ENCODE measurements around the gene DOHH. TPM values are rescaled to one million over a fixed set of nuclear protein-coding genes. Genes with fewer than 3 reads are reported as not detected.
"Not testable (repeated sequence)": the region's sequence is repeated elsewhere in the genome, so short reads cannot be mapped to it uniquely, and the experiment has no call there.

DOHH gene
- total and polyA plus RNA-seq, 2 experiments from 2014 or later = 19.0 to 34.7 TPM

GRCh38 chr19:3453840-3454239 is 46.6 kb downstream of the DOHH start:
- no peak overlapping the region for H3K4me3 ChIP-seq
- H3K9me2 ChIP-seq (ENCODE audit: insufficient read depth) = no peaks in the 10 kb centered on the region
- no peak overlapping the region for H3K4me2 ChIP-seq
- no peaks in the 10 kb centered on the region; the same call in 1 of the 2 replicates for H4K20me1 ChIP-seq (replicated peaks; ENCODE audit: insufficient read depth)
- peaks cover 15% of the 10 kb centered on the region; the same call in 1 of the 2 replicates for H3K4me1 ChIP-seq (ENCODE audit: insufficient read depth)
- Mint-ChIP-seq H3K36me3 (ENCODE audit: low read depth) (no peaks in the 10 kb centered on the region), H3K9me3 (no peaks in the 10 kb centered on the region; the same call in 2 of the 3 replicates), H3K27ac (no peak overlapping the region), H3K4me1 (peaks cover 9% of the 10 kb centered on the region), H3K27me3 (ENCODE audit: insufficient read depth, low read depth, poor library complexity) (peaks cover 8% of the 10 kb centered on the region), H3K4me3 (no peak overlapping the region)
- no peak for ATAC-seq
- H3F3A ChIP-seq (replicated peaks; ENCODE audit: low read depth) = no peaks in the 10 kb centered on the region
- H3K79me2 ChIP-seq (replicated peaks; ENCODE audit: insufficient read depth) = no peaks in the 10 kb centered on the region
- DNase-seq (ENCODE audit: low spot score) = no peak
- no peak overlapping the region for H2AFZ ChIP-seq
- no peak for TF ChIP-seq ZNF331 (CRISPR knock-in tag; IDR thresholded peaks at IDR 0.05; ENCODE audit: low read depth)
- TF ChIP-seq ETS1 (IDR thresholded peaks at IDR 0.05) = no peak
- no peak for TF ChIP-seq EZH2 (IDR thresholded peaks at IDR 0.05; ENCODE audit: low read depth, unreplicated experiment)
- H3K36me3 ChIP-seq (ENCODE audit: insufficient read depth) = no peaks in the 10 kb centered on the region
- H3K27ac ChIP-seq (ENCODE audit: low read depth) = no peak overlapping the region
- peaks cover 23% of the 10 kb centered on the region for H3K27me3 ChIP-seq (ENCODE audit: insufficient read depth)

- not testable (repeated sequence) for H3K4me3 Mint-ChIP-seq; H3K27ac ChIP-seq (ENCODE audit: low read depth); DNase-seq (ENCODE audit: low spot score); ATAC-seq; H3K4me1 Mint-ChIP-seq; H3F3A ChIP-seq (replicated peaks; ENCODE audit: low read depth); H4K20me1 ChIP-seq (replicated peaks; ENCODE audit: insufficient read depth); H3K27me3 Mint-ChIP-seq (ENCODE audit: insufficient read depth, low read depth, poor library complexity); H3K4me1 ChIP-seq (ENCODE audit: insufficient read depth); H3K79me2 ChIP-seq (replicated peaks; ENCODE audit: insufficient read depth); H3K4me3 ChIP-seq; H3K9me2 ChIP-seq (ENCODE audit: insufficient read depth); H3K4me2 ChIP-seq; H3K27ac Mint-ChIP-seq; H3K36me3 Mint-ChIP-seq (ENCODE audit: low read depth); H2AFZ ChIP-seq; H3K36me3 ChIP-seq (ENCODE audit: insufficient read depth); H3K9me3 Mint-ChIP-seq
- peaks cover 13% of the 10 kb centered on the region for H3K27me3 ChIP-seq (ENCODE audit: insufficient read depth)
Observed at GRCh38 chr19:3452942-3453214, 47.6 kb downstream of the DOHH start.

- H3K9me2 ChIP-seq (ENCODE audit: insufficient read depth) = no peaks in the 10 kb centered on the region
- H3K4me2 ChIP-seq = no peak overlapping the region
- H3K4me1 Mint-ChIP-seq = peaks cover 4% of the 10 kb centered on the region
- H3K4me3 Mint-ChIP-seq = no peak overlapping the region
- no peaks in the 10 kb centered on the region; the same call in 2 of the 3 replicates for H3K9me3 Mint-ChIP-seq
- no peaks in the 10 kb centered on the region for H3K79me2 ChIP-seq (replicated peaks; ENCODE audit: insufficient read depth)
- peaks cover 8% of the 10 kb centered on the region for H3K27me3 ChIP-seq (ENCODE audit: insufficient read depth)
- 0 out of 2 replicates have a peak, but pooled peaks cover 4% of the 10 kb centered on the region for H3K4me1 ChIP-seq (ENCODE audit: insufficient read depth)
- DNase-seq (ENCODE audit: low spot score) (no peak), ATAC-seq (no peak)
- H3K27me3 Mint-ChIP-seq (ENCODE audit: insufficient read depth, low read depth, poor library complexity) = peaks cover 8% of the 10 kb centered on the region
- H3K4me3 ChIP-seq = no peak overlapping the region
- no peak overlapping the region for H3K27ac ChIP-seq (ENCODE audit: low read depth)
- no peaks in the 10 kb centered on the region for H3F3A ChIP-seq (replicated peaks; ENCODE audit: low read depth)
- no peaks in the 10 kb centered on the region for H3K36me3 Mint-ChIP-seq (ENCODE audit: low read depth)
- no peak overlapping the region for H3K27ac Mint-ChIP-seq
- H3K36me3 ChIP-seq (ENCODE audit: insufficient read depth) = no peaks in the 10 kb centered on the region
- no peaks in the 10 kb centered on the region for H4K20me1 ChIP-seq (replicated peaks; ENCODE audit: insufficient read depth)
- H2AFZ ChIP-seq = no peak overlapping the region
- TF ChIP-seq ZNF331 (CRISPR knock-in tag; IDR thresholded peaks at IDR 0.05; ENCODE audit: low read depth) (no peak), STAT1 (IDR thresholded peaks at IDR 0.05; ENCODE audit: unreplicated experiment) (no peak), NANOG (IDR thresholded peaks at IDR 0.05; ENCODE audit: borderline replicate concordance) (no peak), EZH2 (IDR thresholded peaks at IDR 0.05; ENCODE audit: low read depth, unreplicated experiment) (no peak), ZNF462 (CRISPR knock-in tag; IDR thresholded peaks at IDR 0.05) (no peak), ZNF114 (CRISPR knock-in tag; IDR thresholded peaks at IDR 0.05) (no peak), CREB1 (CRISPR knock-in tag; IDR thresholded peaks at IDR 0.05; ENCODE audit: low read depth) (no peak), EZH2phosphoT487 (IDR thresholded peaks at IDR 0.05; ENCODE audit: unreplicated experiment) (no peak), JUNB (IDR thresholded peaks at IDR 0.05; ENCODE audit: unreplicated experiment) (no peak)
Observed at GRCh38 chr19:3452171-3452941, 48.1 kb downstream of the DOHH start.
